BE2C (cell line): ENCODE measurements around the gene PPP1CA.

Source experiments
- DNase-seq: peaks from one replicate; pipeline ENCODE4 v3.0.0-alpha.2; 2020
- H3K27me3 ChIP-seq: fragments of 250-450 bp; sonication (Bioruptor Pico); 2 replicates; pipeline ENCODE4 v1.5.1; 2020; ENCODE audit warnings: mild to moderate bottlenecking
- H3K36me3 ChIP-seq: fragments of 250-450 bp; sonication (Bioruptor Pico); 2 replicates; pipeline ENCODE4 v1.5.1; 2020; ENCODE audit warnings: mild to moderate bottlenecking
- H3K4me1 ChIP-seq: fragments of 250-450 bp; sonication (Bioruptor Pico); 2 replicates; pipeline ENCODE4 v1.5.1; 2020
- H3K4me3 ChIP-seq: 2 replicates; pipeline ENCODE4 v1.5.1; 2011; ENCODE audit warnings: low read depth, low read length
- H3K9me3 ChIP-seq: fragments of 250-450 bp; sonication (Bioruptor Pico); 2 replicates; pipeline ENCODE4 v1.5.1; 2020
- TF ChIP-seq, protein P1 (sequence below): IDR thresholded peaks from 2 replicates; pipeline ENCODE4 v1.5.1; 2012; ENCODE audit warnings: mild to moderate bottlenecking, low read depth, low read length

The PPP1CA gene

DNA sequence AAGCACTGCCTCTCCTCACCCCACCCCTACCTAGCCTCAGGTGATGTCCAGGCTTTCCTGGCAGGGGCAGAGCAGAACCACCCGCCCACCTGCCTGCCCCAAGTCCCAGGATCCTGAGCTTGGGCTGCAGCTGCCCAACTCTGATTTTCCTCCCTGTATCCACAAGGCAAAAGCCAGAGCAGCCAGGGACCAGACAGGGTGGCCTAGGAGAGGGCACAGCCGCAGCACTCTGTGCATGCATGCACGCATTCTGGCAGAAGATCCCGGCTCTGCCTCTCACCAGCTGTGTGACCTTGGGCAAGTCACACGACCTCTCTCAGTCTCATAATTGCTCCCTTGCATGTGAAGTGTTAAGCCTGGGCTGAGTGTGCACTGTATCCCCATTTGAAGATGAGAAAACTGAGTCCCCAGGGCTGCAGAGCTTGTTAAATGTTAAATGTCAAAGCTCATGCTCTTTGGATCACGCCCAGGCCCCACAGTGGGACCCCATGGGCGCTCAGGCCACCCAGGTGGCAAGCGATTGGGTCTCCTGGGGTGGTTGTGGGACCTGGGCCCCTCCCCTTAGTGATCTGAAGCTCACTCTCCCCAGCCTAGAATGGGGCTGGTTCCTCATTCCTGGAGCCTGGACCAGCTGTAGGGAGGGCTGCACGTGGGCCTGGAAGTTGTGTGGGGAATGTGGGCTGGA is 11.0 kb upstream of the PPP1CA start:
- TF ChIP-seq, protein P1, sequence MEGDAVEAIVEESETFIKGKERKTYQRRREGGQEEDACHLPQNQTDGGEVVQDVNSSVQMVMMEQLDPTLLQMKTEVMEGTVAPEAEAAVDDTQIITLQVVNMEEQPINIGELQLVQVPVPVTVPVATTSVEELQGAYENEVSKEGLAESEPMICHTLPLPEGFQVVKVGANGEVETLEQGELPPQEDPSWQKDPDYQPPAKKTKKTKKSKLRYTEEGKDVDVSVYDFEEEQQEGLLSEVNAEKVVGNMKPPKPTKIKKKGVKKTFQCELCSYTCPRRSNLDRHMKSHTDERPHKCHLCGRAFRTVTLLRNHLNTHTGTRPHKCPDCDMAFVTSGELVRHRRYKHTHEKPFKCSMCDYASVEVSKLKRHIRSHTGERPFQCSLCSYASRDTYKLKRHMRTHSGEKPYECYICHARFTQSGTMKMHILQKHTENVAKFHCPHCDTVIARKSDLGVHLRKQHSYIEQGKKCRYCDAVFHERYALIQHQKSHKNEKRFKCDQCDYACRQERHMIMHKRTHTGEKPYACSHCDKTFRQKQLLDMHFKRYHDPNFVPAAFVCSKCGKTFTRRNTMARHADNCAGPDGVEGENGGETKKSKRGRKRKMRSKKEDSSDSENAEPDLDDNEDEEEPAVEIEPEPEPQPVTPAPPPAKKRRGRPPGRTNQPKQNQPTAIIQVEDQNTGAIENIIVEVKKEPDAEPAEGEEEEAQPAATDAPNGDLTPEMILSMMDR: no peak

DNA sequence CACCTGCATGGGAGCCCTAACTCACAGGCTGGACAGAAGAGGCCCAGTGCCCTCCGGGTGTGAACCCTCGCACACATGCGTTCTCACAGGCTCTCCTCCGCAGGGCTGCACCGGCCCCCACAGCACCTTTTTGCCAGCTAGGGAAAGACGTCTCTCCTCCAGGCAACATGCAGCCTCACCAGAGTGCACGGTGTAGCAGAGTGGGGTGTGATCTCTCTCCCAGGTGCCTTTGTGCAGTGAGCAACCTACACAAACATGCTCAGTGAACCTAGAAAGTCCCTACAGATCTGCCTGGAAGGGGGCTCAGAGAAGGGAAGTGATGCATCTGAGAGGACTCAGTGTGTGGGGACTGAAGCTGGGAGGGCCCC is 10.1 kb upstream of the PPP1CA start:
- no peaks in the 10 kb centered on the region for H3K36me3 ChIP-seq
- no peaks in the 10 kb centered on the region for H3K9me3 ChIP-seq
- DNase-seq: no peak
- no peak overlapping the region for H3K4me3 ChIP-seq
- H3K27me3 ChIP-seq: no peaks in the 10 kb centered on the region
- peaks cover 5% of the 10 kb centered on the region; the same call in 1 of the 2 replicates for H3K4me1 ChIP-seq
- TF ChIP-seq, protein P1: no peak

More for the DNA sequence above, 11.0 kb upstream of the PPP1CA start:
- DNase-seq: no peak
- H3K4me1 ChIP-seq: no peaks in the 10 kb centered on the region; the same call in 1 of the 2 replicates
- no peaks in the 10 kb centered on the region for H3K36me3 ChIP-seq
- H3K4me3 ChIP-seq: no peak overlapping the region
- no peaks in the 10 kb centered on the region for H3K27me3 ChIP-seq
- H3K9me3 ChIP-seq: no peaks in the 10 kb centered on the region

DNA sequence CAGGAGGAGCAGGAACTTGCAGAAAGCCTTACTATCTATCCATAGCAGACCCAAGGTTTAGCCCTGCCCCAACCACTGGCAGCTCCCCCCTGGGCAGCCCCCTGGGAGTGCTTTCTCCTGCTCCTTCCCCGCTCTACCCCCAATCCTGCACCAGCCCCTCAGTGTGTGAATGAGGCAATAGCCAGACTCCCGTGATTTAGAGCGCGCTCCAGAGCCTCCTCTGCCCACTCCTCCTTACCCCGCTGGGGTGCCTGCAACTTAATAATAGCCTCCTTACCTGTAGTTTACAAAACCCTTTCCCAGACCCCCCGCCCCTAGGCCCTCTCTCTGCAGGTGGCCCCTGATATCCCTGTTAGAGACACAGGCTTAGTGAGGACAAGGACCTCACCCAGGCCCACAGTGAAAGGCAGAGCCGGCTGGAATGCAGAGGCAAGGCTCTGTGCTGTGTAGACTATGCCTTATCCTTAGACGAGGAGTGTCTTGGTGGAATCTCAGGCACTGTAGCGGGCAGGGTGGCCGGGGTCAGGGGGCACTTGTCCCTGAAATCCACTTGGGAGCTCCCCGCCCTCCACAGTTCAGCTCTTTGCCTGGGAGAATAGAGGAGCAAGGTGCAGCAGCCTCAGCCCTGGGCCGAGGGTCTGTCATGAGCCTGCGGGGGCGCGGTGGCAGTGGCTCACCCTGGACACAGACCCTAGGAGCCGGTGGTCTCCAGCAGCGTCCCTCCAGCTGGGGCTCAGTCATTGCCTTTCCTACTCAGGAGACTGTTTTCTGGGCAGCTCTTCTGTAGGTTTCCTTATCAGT is 9.5 kb upstream of the PPP1CA start:
- no peaks in the 10 kb centered on the region for H3K36me3 ChIP-seq

DNA sequence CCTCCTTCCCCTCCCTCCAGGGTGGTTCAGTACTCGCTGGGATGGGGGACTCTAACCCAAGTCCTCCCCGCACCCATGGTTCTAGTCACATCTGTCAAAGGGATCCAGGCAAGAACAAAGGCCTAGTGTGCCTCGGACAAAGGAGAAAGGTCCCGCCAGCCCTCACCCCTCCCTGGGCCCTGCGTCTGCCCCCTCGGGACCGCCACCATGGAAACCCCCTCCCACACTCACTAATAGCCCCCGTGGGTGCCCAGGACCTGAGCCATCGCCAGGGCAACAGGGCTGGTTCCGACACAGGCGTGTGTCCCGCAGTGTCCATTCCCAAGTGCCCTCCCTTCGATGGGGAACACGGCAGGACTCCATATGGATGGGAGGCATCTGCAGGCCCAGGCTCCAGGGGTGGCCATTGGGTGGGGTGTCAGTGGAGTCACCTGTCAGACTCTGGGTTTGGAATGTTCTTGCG is 8.7 kb upstream of the PPP1CA start:
- H3K27me3 ChIP-seq: no peaks in the 10 kb centered on the region
- no peaks in the 10 kb centered on the region for H3K36me3 ChIP-seq
- peaks cover 5% of the 10 kb centered on the region; the same call in 1 of the 2 replicates for H3K4me1 ChIP-seq

More for the DNA sequence above, 9.5 kb upstream of the PPP1CA start:
- TF ChIP-seq, protein P1: no peak
- H3K9me3 ChIP-seq: no peaks in the 10 kb centered on the region
- peaks cover 5% of the 10 kb centered on the region; the same call in 1 of the 2 replicates for H3K4me1 ChIP-seq
- no peaks in the 10 kb centered on the region for H3K27me3 ChIP-seq
- DNase-seq: no peak
- H3K4me3 ChIP-seq: no peak overlapping the region

DNA sequence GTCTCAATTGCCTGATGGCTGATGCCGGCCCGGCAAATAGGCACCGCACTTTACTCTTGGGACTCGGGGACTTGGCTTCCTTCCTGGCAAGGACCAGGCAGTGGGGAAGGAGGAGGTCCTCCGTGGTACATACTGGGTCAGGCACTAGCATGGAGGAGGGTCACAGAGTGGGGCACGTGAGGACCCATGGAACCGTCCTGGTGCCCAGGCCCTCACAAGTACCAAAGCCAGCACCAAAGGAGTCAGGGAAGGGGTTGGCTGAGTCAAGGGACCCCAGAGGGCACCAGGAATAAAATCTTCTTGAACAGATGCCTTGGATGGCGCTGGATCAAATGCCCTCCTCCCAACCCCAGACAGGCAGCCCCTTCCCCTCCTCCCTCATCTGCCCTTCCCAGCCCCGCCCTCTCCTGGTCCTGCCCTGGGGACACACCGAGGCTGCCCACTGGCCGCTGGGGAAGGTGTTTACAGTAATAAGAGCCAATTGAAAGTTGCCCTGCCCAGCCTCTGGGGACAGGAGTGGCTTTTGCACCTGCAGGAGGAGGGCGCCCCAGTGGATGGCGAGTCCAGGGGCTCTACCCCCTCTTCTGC is 8.2 kb upstream of the PPP1CA start:
- Histone ChIP-seq H3K4me1 (peaks cover 5% of the 10 kb centered on the region; the same call in 1 of the 2 replicates), H3K4me3 (no peak overlapping the region), H3K27me3 (no peaks in the 10 kb centered on the region), H3K9me3 (no peaks in the 10 kb centered on the region), H3K36me3 (no peaks in the 10 kb centered on the region)
- no peak for DNase-seq
- TF ChIP-seq, protein P1: no peak

More for the DNA sequence above, 8.7 kb upstream of the PPP1CA start:
- Histone ChIP-seq H3K4me3 (no peak overlapping the region), H3K9me3 (no peaks in the 10 kb centered on the region)
- TF ChIP-seq, protein P1: no peak
- no peak for DNase-seq
